CD1c-positive myeloid dendritic cell (primary cell): ENCODE measurements around the gene STS.

Experiments
- DNase-seq: peaks from one replicate; pipeline ENCODE4 v3.0.0-alpha.2; 2016; ENCODE audit errors: extremely low spot score

The STS gene

GRCh38 chrX:7147413-7147977, at the start of gene STS:
TSS of gene STS (plus strand) at chrX:7147712. CDS start at chrX:7253200, 105,488 bp downstream.
- no peak for DNase-seq

- no peak for DNase-seq
Measured at GRCh38 chrX:7100022-7100421, 47.5 kb upstream of the STS start.

GRCh38 chrX:7102119-7102518, 45.4 kb upstream of the STS start:
- DNase-seq: no peak

- no peak for DNase-seq
Measured at GRCh38 chrX:7106649-7107048, 40.9 kb upstream of the STS start.

GRCh38 chrX:7108030-7108429, 39.5 kb upstream of the STS start:
- DNase-seq: no peak

- DNase-seq: no peak
Measured at GRCh38 chrX:7109049-7109531, 38.4 kb upstream of the STS start.

- no peak for DNase-seq
Measured at GRCh38 chrX:7109838-7110793, 37.4 kb upstream of the STS start.

GRCh38 chrX:7110821-7111276, 36.7 kb upstream of the STS start:
- DNase-seq: no peak

GRCh38 chrX:7111518-7111917, 36.0 kb upstream of the STS start:
- DNase-seq: no peak

- DNase-seq: no peak
Measured at GRCh38 chrX:7112071-7112470, 35.4 kb upstream of the STS start.

- DNase-seq: no peak
Measured at GRCh38 chrX:7115557-7115956, 32.0 kb upstream of the STS start.

- no peak for DNase-seq
Measured at GRCh38 chrX:7116081-7116480, 31.4 kb upstream of the STS start.

- DNase-seq: no peak
Measured at GRCh38 chrX:7117587-7117986, 29.9 kb upstream of the STS start.

- no peak for DNase-seq
Measured at GRCh38 chrX:7119950-7120877, 27.3 kb upstream of the STS start.

- DNase-seq: no peak
Measured at GRCh38 chrX:7120878-7121219, 26.7 kb upstream of the STS start.

- no peak for DNase-seq
Measured at GRCh38 chrX:7127056-7127455, 20.5 kb upstream of the STS start.

- DNase-seq: no peak
Measured at GRCh38 chrX:7131621-7132020, 15.9 kb upstream of the STS start.

GRCh38 chrX:7132335-7133049, 15.0 kb upstream of the STS start:
- DNase-seq: peak; percentile 34

GRCh38 chrX:7133050-7133440, 14.5 kb upstream of the STS start:
- peak; percentile 17 for DNase-seq

GRCh38 chrX:7134981-7135380, 12.5 kb upstream of the STS start:
- peak; percentile 2 for DNase-seq
